Ovary (tissue), 3 donors: ENCODE measurements around the gene BTG1.

ENCODE experiments used
- CTCF ChIP-seq, 3 donors: fragments of 450-650 bp in 2 of 3; fragments of 200-600 bp in 1 of 3; IDR thresholded peaks; one replicate each; pipeline versions ENCODE4 v1.5.1 to v1.8.0; 2016 to 2022; ENCODE audit warnings: antibody characterized with exemption in 3 of 3, mild to moderate bottlenecking in 1 of 3
- POLR2A ChIP-seq: fragments of 450-650 bp; IDR thresholded peaks from one replicate; pipeline ENCODE4 v1.6.1; 2017; ENCODE audit warnings: antibody characterized with exemption, mild to moderate bottlenecking, moderate library complexity
- donor health status: DM: no; HTN: no; CAD: no.

GRCh38 chr12:92147491-92147890 lies 1.8 kb upstream of the BTG1 start:
- TF ChIP-seq POLR2A (no peak), CTCF (IDR thresholded peaks at IDR 0.05) (no peak)
